A549 (cell line): ENCODE measurements around the gene SLC35D2.

Experiments
- CEBPB ChIP-seq, 2 experiments: fragments of >200 bp in 1 of 2; sonication (Bioruptor Twin) in 1 of 2; formaldehyde crosslinking in 1 of 2; IDR thresholded peaks; 2 replicates each; pipeline ENCODE4 v1.6.1; 2012 to 2016
- CHD4 ChIP-seq: fragments of 200-600 bp; sonication (generic); IDR thresholded peaks from 2 replicates; pipeline ENCODE4 v1.6.1; 2016; ENCODE audit warnings: antibody characterized with exemption, mild to moderate bottlenecking, borderline replicate concordance
- EP300 ChIP-seq, 2 experiments: fragments of >200 bp; sonication (Bioruptor Twin); formaldehyde crosslinking; IDR thresholded peaks; 2 replicates in 1 of 2; 3 replicates in 1 of 2; pipeline ENCODE4 v1.6.1; 2016 to 2017
- MAZ ChIP-seq: fragments of 150-350 bp; IDR thresholded peaks from 2 replicates; pipeline ENCODE4 v1.6.1; 2014; ENCODE audit warnings: antibody characterized with exemption, low read depth, low read length, borderline replicate concordance
- POLR2A ChIP-seq: IDR thresholded peaks from 2 replicates; pipeline ENCODE4 v1.6.1; 2012; ENCODE audit warnings: mild to moderate bottlenecking, low read length
- RARB ChIP-seq: fragments of 250-450 bp; sonication (Bioruptor Pico); IDR thresholded peaks from 2 replicates; pipeline ENCODE4 v1.8.0; 2021; ENCODE audit warnings: mild to moderate bottlenecking, moderate library complexity
- REST ChIP-seq: fragments of 200-600 bp; sonication (generic); IDR thresholded peaks from 2 replicates; pipeline ENCODE4 v1.6.1; 2016; ENCODE audit warnings: antibody characterized with exemption, mild to moderate bottlenecking, moderate library complexity
- RFX5 ChIP-seq: fragments of 450-650 bp; IDR thresholded peaks from 2 replicates; pipeline ENCODE4 v1.7.1; 2014; ENCODE audit warnings: antibody characterized with exemption, mild to moderate bottlenecking, moderate library complexity
- RNF2 ChIP-seq: fragments of 200-600 bp; sonication (generic); IDR thresholded peaks from 2 replicates; pipeline ENCODE4 v1.6.1; 2016; ENCODE audit warnings: low read depth, mild to moderate bottlenecking, antibody characterized with exemption, moderate library complexity, borderline replicate concordance
- ZNF302 ChIP-seq: fragments of 250-450 bp; sonication (Bioruptor Pico); IDR thresholded peaks from 2 replicates; pipeline ENCODE4 v1.9.0; 2021; ENCODE audit warnings: inconsistent platforms, mild to moderate bottlenecking, moderate library complexity
- ZSCAN20 ChIP-seq: fragments of 250-450 bp; sonication (Bioruptor Pico); IDR thresholded peaks from 2 replicates; pipeline ENCODE4 v1.8.0; 2022; ENCODE audit warnings: mild to moderate bottlenecking, moderate library complexity
- TF ChIP-seq, protein P1 (sequence below): fragments of >200 bp; sonication (Bioruptor Twin); formaldehyde crosslinking; IDR thresholded peaks from 3 replicates; pipeline ENCODE4 v1.5.1; 2016
- TF ChIP-seq, protein P2 (sequence below): fragments of 450-650 bp; IDR thresholded peaks from 2 replicates; pipeline ENCODE4 v1.6.1; 2014; ENCODE audit warnings: antibody characterized with exemption

DNA sequence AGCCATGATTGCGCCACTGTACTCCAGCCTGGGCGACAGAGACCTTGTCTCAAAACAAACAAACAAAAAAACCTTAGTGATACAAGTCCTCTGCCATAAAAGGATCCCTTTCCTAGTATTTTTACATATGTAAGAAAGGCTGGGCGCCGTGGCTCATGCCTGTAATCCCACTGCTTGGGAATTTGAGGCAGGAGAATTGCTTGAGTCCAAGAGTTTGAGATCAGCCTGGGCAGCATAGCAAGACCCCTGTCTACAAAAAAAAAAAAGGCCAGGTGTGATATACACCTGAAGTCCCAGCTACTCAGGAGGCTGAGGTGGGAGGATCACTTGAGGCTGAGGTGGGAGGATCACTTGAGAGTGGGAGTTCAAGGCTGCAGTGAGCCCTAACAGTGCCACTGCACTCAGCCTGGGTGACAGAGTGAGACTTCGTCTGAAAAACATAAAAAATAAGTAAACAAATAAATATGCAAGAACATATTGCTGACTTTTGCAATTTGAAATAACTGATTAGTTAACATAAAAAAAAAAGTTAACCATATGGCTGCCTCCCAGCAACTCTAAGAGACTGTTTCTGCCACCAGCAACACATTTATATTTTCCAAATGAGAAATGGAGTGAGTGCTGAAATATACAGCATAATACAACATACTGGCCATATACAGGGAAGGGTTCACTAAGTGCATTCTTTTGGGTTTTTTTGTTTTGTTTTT lies 27.8 kb upstream of the SLC35D2 start:
- TF ChIP-seq MAZ (no peak), EP300 (IDR thresholded peaks at IDR 0.05) (no peak), CEBPB (IDR thresholded peaks at IDR 0.05) (no peak), POLR2A (no peak), RARB (CRISPR knock-in tag) (no peak), RNF2 (no peak), ZSCAN20 (CRISPR knock-in tag) (no peak), CHD4 (no peak), REST (no peak), ZNF302 (CRISPR knock-in tag) (no peak), RFX5 (no peak)
- TF ChIP-seq, protein P1, sequence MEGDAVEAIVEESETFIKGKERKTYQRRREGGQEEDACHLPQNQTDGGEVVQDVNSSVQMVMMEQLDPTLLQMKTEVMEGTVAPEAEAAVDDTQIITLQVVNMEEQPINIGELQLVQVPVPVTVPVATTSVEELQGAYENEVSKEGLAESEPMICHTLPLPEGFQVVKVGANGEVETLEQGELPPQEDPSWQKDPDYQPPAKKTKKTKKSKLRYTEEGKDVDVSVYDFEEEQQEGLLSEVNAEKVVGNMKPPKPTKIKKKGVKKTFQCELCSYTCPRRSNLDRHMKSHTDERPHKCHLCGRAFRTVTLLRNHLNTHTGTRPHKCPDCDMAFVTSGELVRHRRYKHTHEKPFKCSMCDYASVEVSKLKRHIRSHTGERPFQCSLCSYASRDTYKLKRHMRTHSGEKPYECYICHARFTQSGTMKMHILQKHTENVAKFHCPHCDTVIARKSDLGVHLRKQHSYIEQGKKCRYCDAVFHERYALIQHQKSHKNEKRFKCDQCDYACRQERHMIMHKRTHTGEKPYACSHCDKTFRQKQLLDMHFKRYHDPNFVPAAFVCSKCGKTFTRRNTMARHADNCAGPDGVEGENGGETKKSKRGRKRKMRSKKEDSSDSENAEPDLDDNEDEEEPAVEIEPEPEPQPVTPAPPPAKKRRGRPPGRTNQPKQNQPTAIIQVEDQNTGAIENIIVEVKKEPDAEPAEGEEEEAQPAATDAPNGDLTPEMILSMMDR, result no peak
- TF ChIP-seq, protein P2, sequence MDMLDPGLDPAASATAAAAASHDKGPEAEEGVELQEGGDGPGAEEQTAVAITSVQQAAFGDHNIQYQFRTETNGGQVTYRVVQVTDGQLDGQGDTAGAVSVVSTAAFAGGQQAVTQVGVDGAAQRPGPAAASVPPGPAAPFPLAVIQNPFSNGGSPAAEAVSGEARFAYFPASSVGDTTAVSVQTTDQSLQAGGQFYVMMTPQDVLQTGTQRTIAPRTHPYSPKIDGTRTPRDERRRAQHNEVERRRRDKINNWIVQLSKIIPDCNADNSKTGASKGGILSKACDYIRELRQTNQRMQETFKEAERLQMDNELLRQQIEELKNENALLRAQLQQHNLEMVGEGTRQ, result no peak
